GM18502 (cell line): ENCODE results near the gene ALKBH5.

Source experiments
- ATAC-seq: cut with Tn5 transposase; IDR thresholded peaks from one replicate; pipeline ENCODE4 v1.9.1; 2021; ENCODE audit warnings: mild to moderate bottlenecking; ENCODE audit not compliant: unreplicated experiment, poor library complexity

The ALKBH5 gene

GRCh38 chr17:18184143-18185031 is 759 bp downstream of the ALKBH5 start:
- peak; percentile 11 for ATAC-seq

GRCh38 chr17:18185391-18185790 is 1.8 kb downstream of the ALKBH5 start:
- no peak for ATAC-seq

- ATAC-seq, result no peak
Measured at GRCh38 chr17:18185832-18186626, 2.4 kb downstream of the ALKBH5 start.

GRCh38 chr17:18186627-18186982 is 3.0 kb downstream of the ALKBH5 start:
- ATAC-seq, result no peak

- ATAC-seq, result no peak
Measured at GRCh38 chr17:18187226-18187625, 3.6 kb downstream of the ALKBH5 start.

- no peak for ATAC-seq
Measured at GRCh38 chr17:18187821-18188761, 4.5 kb downstream of the ALKBH5 start.

- no peak for ATAC-seq
Measured at GRCh38 chr17:18190628-18191235, 7.1 kb downstream of the ALKBH5 start.

GRCh38 chr17:18191236-18191667 is 7.6 kb downstream of the ALKBH5 start:
- no peak for ATAC-seq

- no peak for ATAC-seq
Measured at GRCh38 chr17:18191967-18192366, 8.3 kb downstream of the ALKBH5 start.

- ATAC-seq, result no peak
Measured at GRCh38 chr17:18194394-18194793, 10.8 kb downstream of the ALKBH5 start.

GRCh38 chr17:18194804-18195203 is 11.2 kb downstream of the ALKBH5 start:
- ATAC-seq, result no peak

- no peak for ATAC-seq
Measured at GRCh38 chr17:18195246-18195645, 11.6 kb downstream of the ALKBH5 start.

GRCh38 chr17:18197535-18198194 is 14.0 kb downstream of the ALKBH5 start:
- no peak for ATAC-seq

- ATAC-seq, result no peak
Measured at GRCh38 chr17:18198530-18198929, 14.9 kb downstream of the ALKBH5 start.

GRCh38 chr17:18201108-18201507 is 17.5 kb downstream of the ALKBH5 start:
- ATAC-seq, result no peak

GRCh38 chr17:18203308-18203707 is 19.7 kb downstream of the ALKBH5 start:
- no peak for ATAC-seq

- no peak for ATAC-seq
Measured at GRCh38 chr17:18205861-18206260, 22.2 kb downstream of the ALKBH5 start.

- no peak for ATAC-seq
Measured at GRCh38 chr17:18206962-18207361, 23.3 kb downstream of the ALKBH5 start.

GRCh38 chr17:18208092-18208491 is 24.5 kb downstream of the ALKBH5 start:
- ATAC-seq, result no peak
